Measurements from ENCODE around the gene SEC23A.

- TF ChIP-seq POLR2A (IDR thresholded peaks at IDR 0.05) (no peak), CTCF (IDR thresholded peaks at IDR 0.05) (no peak)
Measured at GRCh38 chr14:39038542-39038941, 64.5 kb downstream of the SEC23A start.

All from adrenal gland (tissue), 5 donors.